NCI-H526 treated with DMSO at 0.1 percent for 48 hours (cell line): ENCODE data around the gene OR51A2.
A peak's percentile ranks its signal among the peaks of the same experiment; 100 is the strongest.
"Not testable (repeated sequence)": the region's sequence is repeated elsewhere in the genome, so short reads cannot be mapped to it uniquely, and the experiment has no call there.

ENCODE experiments used
- DNase-seq: peaks from one replicate; lab custom pipeline; 2025; lab: John Stamatoyannopoulos, UW

Gene OR51A2, protein sequence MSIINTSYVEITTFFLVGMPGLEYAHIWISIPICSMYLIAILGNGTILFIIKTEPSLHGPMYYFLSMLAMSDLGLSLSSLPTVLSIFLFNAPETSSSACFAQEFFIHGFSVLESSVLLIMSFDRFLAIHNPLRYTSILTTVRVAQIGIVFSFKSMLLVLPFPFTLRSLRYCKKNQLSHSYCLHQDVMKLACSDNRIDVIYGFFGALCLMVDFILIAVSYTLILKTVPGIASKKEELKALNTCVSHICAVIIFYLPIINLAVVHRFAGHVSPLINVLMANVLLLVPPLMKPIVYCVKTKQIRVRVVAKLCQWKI

DNA sequence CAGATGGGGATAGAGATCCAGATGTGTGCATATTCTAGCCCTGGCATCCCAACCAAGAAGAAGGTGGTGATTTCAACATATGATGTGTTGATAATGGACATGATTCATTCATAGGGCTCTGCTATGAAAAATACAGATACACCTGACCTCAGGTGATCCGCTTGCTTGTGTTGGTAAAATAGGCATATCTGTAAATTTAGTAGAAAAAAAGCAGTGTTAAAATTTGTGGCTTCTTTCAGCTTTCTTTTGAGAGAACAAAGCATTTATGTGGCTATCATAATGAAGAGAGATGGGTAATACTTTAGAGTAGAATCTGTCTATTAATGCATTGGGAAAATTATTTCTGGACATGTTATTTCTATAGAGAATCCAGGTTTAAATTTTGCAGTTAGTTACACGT, at the start of gene OR51A2:
OR51A2 (minus strand) TSS at position 101 of the 400 bp plus-strand sequence; CDS start at position 101, 0 bp downstream.
- not testable (repeated sequence) for DNase-seq

- DNase-seq: peak; percentile 36
Observed at GRCh38 chr11:5004424-5005274, 49.1 kb upstream of the OR51A2 start.

- DNase-seq: no peak
Observed at GRCh38 chr11:4994551-4994950, 39.0 kb upstream of the OR51A2 start, which contains the start of gene OR51L1. OR51L1 (plus strand) TSS chr11:4994851; CDS start chr11:4998983, 4,132 bp downstream.

GRCh38 chr11:4991060-4991459, 35.5 kb upstream of the OR51A2 start:
- no peak for DNase-seq

DNA sequence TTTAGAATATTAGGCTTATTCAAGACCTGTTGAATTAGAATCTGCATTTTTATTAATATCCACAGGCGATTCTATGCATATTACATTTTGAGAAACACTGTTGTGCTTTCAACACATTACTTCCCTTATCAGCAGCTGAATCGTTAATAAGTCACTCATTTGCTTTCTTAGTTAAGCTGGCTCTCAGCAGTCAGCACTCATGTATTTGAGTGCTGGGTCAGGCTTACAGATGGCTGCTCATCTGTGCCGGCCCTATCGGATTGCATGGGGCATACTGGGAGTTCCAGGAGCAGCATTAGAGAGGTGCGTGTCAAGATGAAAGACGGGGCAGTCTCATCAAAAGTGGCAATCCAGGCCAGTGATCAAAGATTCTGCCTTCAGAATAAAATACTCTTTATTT, 28.3 kb upstream of the OR51A2 start:
- no peak for DNase-seq

DNA sequence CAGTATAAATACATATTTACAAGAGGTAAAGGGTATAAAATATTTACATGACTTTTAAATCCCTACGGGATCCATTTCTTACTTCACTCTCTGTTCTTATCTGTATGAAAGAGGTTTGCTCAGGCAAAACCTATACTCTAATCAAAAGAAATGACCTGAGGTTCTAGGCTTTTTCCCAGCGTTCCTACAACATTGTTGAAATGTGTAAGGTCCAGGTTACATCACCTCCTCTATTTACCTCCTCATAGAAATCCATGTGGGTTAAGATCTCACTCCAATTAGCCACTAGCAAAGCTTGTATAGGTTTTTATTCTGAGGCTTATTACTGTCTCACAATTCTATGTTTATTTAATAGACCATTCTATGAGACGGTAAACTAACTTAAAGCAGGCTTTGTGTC, 27.2 kb upstream of the OR51A2 start:
- DNase-seq: no peak

GRCh38 chr11:4979036-4979435, 23.5 kb upstream of the OR51A2 start:
- DNase-seq: no peak

GRCh38 chr11:4975436-4975835, 19.9 kb upstream of the OR51A2 start:
- no peak for DNase-seq

GRCh38 chr11:4962816-4963215, 7.3 kb upstream of the OR51A2 start:
- DNase-seq: no peak

- no peak for DNase-seq
Observed at GRCh38 chr11:4960877-4961276, 5.4 kb upstream of the OR51A2 start.

DNA sequence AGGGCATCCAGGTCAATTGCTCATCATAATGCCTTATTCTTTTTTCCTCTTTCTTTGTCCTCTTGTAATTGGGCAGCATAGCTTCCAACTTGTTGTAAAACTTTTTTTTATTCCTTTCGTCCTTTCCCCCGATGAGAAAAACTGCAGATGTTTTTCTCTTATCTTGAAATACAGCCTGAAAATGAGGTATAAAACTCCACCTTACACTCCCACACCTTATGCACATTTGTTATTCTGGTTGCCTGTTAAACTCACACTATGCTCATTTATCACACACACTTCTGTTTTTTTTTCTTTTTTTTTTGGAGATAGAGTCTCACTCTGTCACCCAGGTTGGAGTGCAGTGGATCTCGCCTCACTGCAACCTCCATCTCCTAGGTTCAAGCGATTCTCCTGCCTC, 1.9 kb upstream of the OR51A2 start:
- DNase-seq: no peak

DNA sequence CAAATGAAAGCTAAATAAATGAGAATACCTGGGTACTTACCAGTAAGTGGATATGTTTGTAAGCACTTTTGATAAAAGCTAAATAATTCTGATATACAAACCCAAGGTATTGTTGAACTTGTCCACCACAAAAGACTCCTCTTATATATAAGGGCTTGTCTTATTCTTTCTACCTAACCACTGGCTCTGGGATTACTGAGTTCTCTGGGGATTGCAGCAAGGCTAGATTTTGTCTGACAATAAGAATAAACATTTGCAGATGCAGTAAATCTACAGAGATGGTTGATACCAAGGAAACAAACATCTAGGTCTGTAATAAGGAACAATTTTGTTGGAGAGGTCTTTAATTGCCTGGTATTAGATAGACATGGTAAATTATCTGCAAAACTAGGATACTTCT, 8.0 kb downstream of the OR51A2 start, which contains the start of gene OR51A4:
OR51A4 (minus strand) TSS at position 101 of the 400 bp plus-strand sequence. CDS start 505 bp downstream, outside the sequence.
- no peak for DNase-seq

DNA sequence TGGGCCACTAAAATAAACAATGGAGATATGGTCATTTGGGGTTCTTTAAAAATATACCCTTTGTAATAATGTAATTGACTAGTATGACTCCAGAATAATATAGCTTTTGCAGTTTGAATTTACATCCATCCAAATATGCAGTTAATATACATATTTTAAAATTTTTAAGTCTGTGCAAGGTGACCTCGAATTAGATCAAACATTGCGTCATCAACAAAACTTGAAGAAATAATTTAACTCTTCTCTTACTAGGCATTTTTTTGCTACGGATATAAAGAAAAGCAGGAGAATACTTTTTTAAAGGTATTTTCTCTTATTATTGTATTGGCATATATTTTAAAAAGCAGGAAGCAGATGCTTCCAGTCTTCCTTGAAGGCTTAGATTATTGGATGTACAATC, 18.8 kb downstream of the OR51A2 start:
- DNase-seq: no peak

- DNase-seq: no peak
Observed at GRCh38 chr11:4932751-4933150, 22.8 kb downstream of the OR51A2 start.

- no peak for DNase-seq
Observed at GRCh38 chr11:4926608-4927007, 28.9 kb downstream of the OR51A2 start.

GRCh38 chr11:4924239-4924638, 31.3 kb downstream of the OR51A2 start, which contains the start of gene OR51G1:
OR51G1 (minus strand) TSS chr11:4924339; CDS start chr11:4924339, 0 bp downstream.
- no peak for DNase-seq

DNA sequence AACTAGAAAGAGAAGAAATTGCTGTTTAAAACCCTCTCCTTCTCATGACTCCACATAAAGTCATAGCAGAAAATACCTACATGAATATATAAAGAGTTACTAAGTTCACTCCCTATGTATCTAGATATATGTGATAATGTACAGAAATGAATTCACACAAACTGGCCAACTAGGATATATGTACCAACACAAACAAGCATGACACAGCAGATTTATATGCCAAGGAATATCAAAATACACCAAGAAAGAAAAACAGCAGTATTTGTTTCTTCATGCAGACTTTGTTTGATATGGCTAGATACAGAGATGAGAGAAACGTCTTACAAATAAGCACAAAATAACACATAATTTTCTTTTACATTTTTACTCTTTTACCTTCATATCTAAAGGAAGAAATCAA, 33.2 kb downstream of the OR51A2 start:
- DNase-seq: no peak

DNA sequence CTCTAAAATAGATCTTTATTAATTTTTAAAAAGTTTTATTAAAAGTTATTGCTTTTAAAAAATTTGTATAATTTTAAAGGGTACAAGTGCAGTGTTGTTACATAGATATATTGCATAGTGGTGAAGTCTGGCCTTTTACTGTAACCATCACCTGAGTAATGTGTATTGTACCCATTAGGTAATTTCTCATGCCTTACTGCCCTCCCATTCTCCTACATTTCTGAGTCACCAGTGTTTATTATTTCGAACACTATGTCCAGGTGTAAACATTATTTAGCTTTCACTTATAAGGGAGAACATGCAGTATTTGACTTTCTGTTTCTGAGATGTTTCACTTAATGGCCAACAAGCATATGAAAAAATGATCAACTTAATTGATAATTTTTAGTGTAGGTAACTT, 33.7 kb downstream of the OR51A2 start:
- DNase-seq: no peak

GRCh38 chr11:4919250-4919649, 36.3 kb downstream of the OR51A2 start, which contains the start of gene OR51G2:
OR51G2 (minus strand) TSS chr11:4919350; CDS start chr11:4915663, 3,687 bp downstream.
- DNase-seq: no peak

- DNase-seq: no peak
Observed at GRCh38 chr11:4916581-4916980, 38.9 kb downstream of the OR51A2 start.
